ENCODE data around the gene CCNY. TPM values are rescaled to one million over a fixed set of nuclear protein-coding genes. Genes with fewer than 3 reads are reported as not detected.

Gene CCNY
- total RNA-seq, 1 donor from 2014 or later: 27.2 TPM

DNA sequence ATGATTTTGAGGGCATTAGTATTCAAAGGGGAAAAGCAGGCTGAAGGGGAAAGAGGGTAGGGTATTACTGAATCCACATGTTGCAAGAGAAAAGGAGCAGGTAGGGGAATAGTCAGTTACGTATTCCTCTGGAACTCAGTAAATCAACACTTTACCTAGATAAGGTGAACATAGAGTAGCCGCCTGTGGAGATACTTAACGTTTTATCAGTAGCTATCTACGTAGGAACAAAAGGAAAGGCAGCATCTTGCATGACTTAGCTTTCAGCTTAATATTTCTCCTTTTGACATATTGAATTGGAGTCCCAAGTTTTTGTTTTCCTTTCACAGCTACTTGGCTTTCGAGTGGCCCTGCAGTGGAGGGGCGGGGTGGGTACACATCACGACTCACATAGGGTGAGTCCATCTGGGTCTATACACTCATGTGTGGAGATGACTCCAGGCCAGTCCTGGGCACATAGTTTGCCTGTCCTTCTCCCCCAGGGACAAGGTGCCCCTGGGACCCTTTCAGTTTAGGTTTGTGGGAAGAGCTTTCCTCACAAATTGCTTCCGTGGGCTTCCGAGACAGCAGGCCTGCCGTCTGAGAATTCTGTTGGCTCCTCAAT lies 48.1 kb downstream of the CCNY start:
- DNase-seq (ENCODE audit: low read depth): no peak
- no peak for TF ChIP-seq CTCF (conservative IDR thresholded peaks at IDR 0.05; ENCODE audit: low read depth, low read length)
- no peak overlapping the region for H3K4me3 ChIP-seq (ENCODE audit: low read depth, low read length)

- DNase-seq (ENCODE audit: low read depth): no peak
- H3K4me3 ChIP-seq (ENCODE audit: low read depth, low read length): no peak overlapping the region
- no peak for TF ChIP-seq CTCF (conservative IDR thresholded peaks at IDR 0.05; ENCODE audit: low read depth, low read length)
Observed at GRCh38 chr10:35386594-35387174, 50.4 kb downstream of the CCNY start.

GRCh38 chr10:35387768-35388167 lies 51.5 kb downstream of the CCNY start:
- TF ChIP-seq CTCF (conservative IDR thresholded peaks at IDR 0.05; ENCODE audit: low read depth, low read length): no peak
- DNase-seq (ENCODE audit: low read depth): no peak
- H3K4me3 ChIP-seq (ENCODE audit: low read depth, low read length): no peak overlapping the region

DNA sequence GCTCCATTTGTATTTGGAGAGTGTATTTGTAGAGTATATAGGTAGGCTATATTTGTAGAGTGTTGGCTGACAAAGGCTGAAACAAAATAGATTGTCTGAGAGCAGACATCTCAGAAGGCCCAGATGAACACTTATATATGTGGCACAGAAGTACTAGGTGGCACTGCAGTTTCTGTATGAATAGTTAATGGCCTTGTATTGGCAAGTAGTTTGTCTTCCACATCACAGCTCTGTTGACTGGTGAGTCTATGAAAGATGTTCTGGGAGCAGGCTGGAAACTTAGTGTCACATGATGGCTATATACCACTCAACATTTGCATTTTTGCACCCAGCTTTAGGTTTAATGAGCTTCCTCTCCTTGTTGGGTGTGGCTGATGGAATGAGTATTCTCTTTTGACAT lies 51.9 kb downstream of the CCNY start:
- DNase-seq (ENCODE audit: low read depth): no peak
- no peak overlapping the region for H3K4me3 ChIP-seq (ENCODE audit: low read depth, low read length)
- no peak for TF ChIP-seq CTCF (conservative IDR thresholded peaks at IDR 0.05; ENCODE audit: low read depth, low read length)

GRCh38 chr10:35388682-35389081 lies 52.4 kb downstream of the CCNY start:
- no peak overlapping the region for H3K4me3 ChIP-seq (ENCODE audit: low read depth, low read length)
- DNase-seq (ENCODE audit: low read depth): no peak
- TF ChIP-seq CTCF (conservative IDR thresholded peaks at IDR 0.05; ENCODE audit: low read depth, low read length): no peak

- no peak overlapping the region for H3K4me3 ChIP-seq (ENCODE audit: low read depth, low read length)
- DNase-seq (ENCODE audit: low read depth): no peak
- no peak for TF ChIP-seq CTCF (conservative IDR thresholded peaks at IDR 0.05; ENCODE audit: low read depth, low read length)
Observed at GRCh38 chr10:35390161-35390840, 54.0 kb downstream of the CCNY start.

DNA sequence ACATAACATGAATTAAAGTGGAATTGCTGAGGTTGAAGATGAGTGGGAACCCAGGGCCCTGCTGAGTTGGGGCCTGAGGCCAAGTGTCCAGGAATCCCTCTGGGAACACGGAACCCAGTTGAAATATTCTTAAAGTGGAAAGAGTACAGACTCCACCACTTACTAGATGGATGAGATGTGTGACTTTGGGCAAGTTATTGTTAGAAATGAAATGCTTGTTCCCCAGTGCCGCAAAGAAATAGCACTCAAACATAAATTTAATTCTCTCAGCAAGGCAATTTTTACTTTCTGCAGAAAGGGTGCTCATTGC lies 54.5 kb downstream of the CCNY start:
- DNase-seq (ENCODE audit: low read depth): no peak
- TF ChIP-seq CTCF (conservative IDR thresholded peaks at IDR 0.05; ENCODE audit: low read depth, low read length): no peak

More for the DNA sequence above, 54.5 kb downstream of the CCNY start:
- no peak overlapping the region for H3K4me3 ChIP-seq (ENCODE audit: low read depth, low read length)

All from epithelial cell of proximal tubule (primary cell).